Endothelial cell of umbilical vein (primary cell): ENCODE measurements around the gene MTARC1. TPM values are rescaled to one million over a fixed set of nuclear protein-coding genes. Genes with fewer than 3 reads are reported as not detected.

Experiments
- BruUV-seq: library from RNA; stranded (reverse); fragments of 400-500 nt; replicated peaks from 2 replicates; lab custom pipeline; 2021; lab: Mats Ljungman, UMichigan
- CTCF ChIA-PET: fragments of 300-600, 350-600 bp; sonication (Branson Sonifier 250); formaldehyde crosslinking; loops from one replicate; lab custom pipeline; 2021; ENCODE audit warnings: antibody characterized with exemption, inconsistent platforms; lab: Charles Lee
- POLR2A ChIA-PET: fragments of 300-600, 350-600 bp; sonication (Branson Sonifier 250); formaldehyde crosslinking; loops from one replicate; lab custom pipeline; 2021; ENCODE audit warnings: antibody characterized with exemption, inconsistent platforms; lab: Charles Lee
- DNase-seq: peaks from one replicate; pipeline ENCODE4 v3.0.0-alpha.2; 2011; ENCODE audit warnings: low read depth, low spot score
- FAIRE-seq: peaks from 2 replicates; lab custom pipeline; 2011; peaks lifted over from hg19 to GRCh38; lab: Jason Lieb, UNC
- H2AFZ ChIP-seq: 2 replicates; pipeline ENCODE4 v1.6.0; 2012; ENCODE audit warnings: low read depth, low read length, control low read depth, inconsistent platforms
- H3K27ac ChIP-seq: 2 replicates; pipeline ENCODE4 v1.5.1; 2011; ENCODE audit warnings: low read depth, mild to moderate bottlenecking, control low read depth, low read length, moderate library complexity; ENCODE audit not compliant: insufficient read depth
- H3K27me3 ChIP-seq, 2 experiments: 2 replicates each; pipeline versions ENCODE4 v1.6.0 to v1.6.1; 2011; ENCODE audit warnings: low read length in 2 of 2, mixed read lengths in 1 of 2; ENCODE audit not compliant: control insufficient read depth in 2 of 2, insufficient read depth in 2 of 2
- H3K36me3 ChIP-seq, 2 experiments: 2 replicates in 1 of 2; 3 replicates in 1 of 2; pipeline ENCODE4 v1.5.1; 2011; ENCODE audit warnings: low read length in 2 of 2, mild to moderate bottlenecking in 1 of 2, moderate library complexity in 1 of 2; ENCODE audit not compliant: control insufficient read depth in 2 of 2, insufficient read depth in 2 of 2; ENCODE audit errors: extremely low read depth in 1 of 2
- H3K4me1 ChIP-seq: 3 replicates; pipeline ENCODE4 v1.5.1; 2011; ENCODE audit warnings: mild to moderate bottlenecking, low read length; ENCODE audit not compliant: control insufficient read depth, insufficient read depth; ENCODE audit errors: extremely low read depth
- H3K4me2 ChIP-seq: 2 replicates; pipeline ENCODE4 v1.6.1; 2011; ENCODE audit warnings: low read length, control low read depth, mixed read lengths; ENCODE audit not compliant: insufficient read depth
- H3K4me3 ChIP-seq, 3 experiments: fragments of 200-600 bp in 1 of 3; sonication (generic), shearing (Covaris generic) in 1 of 3; replicated peaks in 1 of 3; 2 replicates each; pipeline ENCODE4 v1.5.1; 2011 to 2016; ENCODE audit warnings: control low read depth in 3 of 3, low read length in 3 of 3, mild to moderate bottlenecking in 2 of 3, inconsistent platforms in 1 of 3, low read depth in 1 of 3, moderate library complexity in 1 of 3; ENCODE audit not compliant: insufficient read depth in 1 of 3
- H3K79me2 ChIP-seq: 2 replicates; pipeline ENCODE4 v1.6.0; 2012; ENCODE audit warnings: low read length, inconsistent platforms; ENCODE audit not compliant: control insufficient read depth, insufficient read depth
- H3K9ac ChIP-seq: replicated peaks from 2 replicates; pipeline ENCODE3; 2011; ENCODE audit warnings: low read length, control low read depth; ENCODE audit not compliant: insufficient read depth; ENCODE audit errors: extremely low read depth
- H3K9me1 ChIP-seq: replicated peaks from 3 replicates; pipeline ENCODE4 v1.6.0; 2011; ENCODE audit warnings: mild to moderate bottlenecking, low read length; ENCODE audit not compliant: control insufficient read depth, insufficient read depth; ENCODE audit errors: extremely low read depth
- H3K9me3 ChIP-seq: replicated peaks from 2 replicates; pipeline ENCODE4 v1.5.1; 2012; ENCODE audit warnings: low read length, inconsistent platforms; ENCODE audit not compliant: control insufficient read depth, insufficient read depth
- H4K20me1 ChIP-seq: replicated peaks from 2 replicates; pipeline ENCODE3; 2011; ENCODE audit warnings: mild to moderate bottlenecking, low read length; ENCODE audit not compliant: control insufficient read depth, insufficient read depth; ENCODE audit errors: extremely low read depth
- EZH2 ChIP-seq: IDR thresholded peaks from 2 replicates; pipeline ENCODE4 v1.6.1; 2012; ENCODE audit warnings: borderline replicate concordance, low read depth, mild to moderate bottlenecking, moderate library complexity, low read length, inconsistent platforms; ENCODE audit not compliant: severe bottlenecking
- FOS ChIP-seq: IDR thresholded peaks from 2 replicates; pipeline ENCODE4 v1.6.1; 2011; ENCODE audit warnings: mild to moderate bottlenecking, low read length, moderate library complexity, borderline replicate concordance; ENCODE audit not compliant: insufficient read depth
- GATA2 ChIP-seq: IDR thresholded peaks from 2 replicates; pipeline ENCODE4 v1.7.0; 2011; ENCODE audit warnings: low read depth, mild to moderate bottlenecking, moderate library complexity, mixed read lengths, low read length; ENCODE audit not compliant: insufficient read length, insufficient read depth
- JUN ChIP-seq: IDR thresholded peaks from 2 replicates; pipeline ENCODE4 v1.6.1; 2011; ENCODE audit warnings: borderline replicate concordance, low read depth; ENCODE audit not compliant: insufficient read length, insufficient read depth
- MYC ChIP-seq: IDR thresholded peaks from one replicate; pipeline ENCODE4 v1.6.1; 2011; ENCODE audit warnings: mild to moderate bottlenecking, low read depth, low read length
- POLR2A ChIP-seq: IDR thresholded peaks from 2 replicates; pipeline ENCODE4 v1.6.1; 2012; ENCODE audit warnings: low read depth, mild to moderate bottlenecking, control low read depth, low read length
- POLR2AphosphoS5 ChIP-seq: IDR thresholded peaks from 2 replicates; pipeline ENCODE4 v1.6.1; 2012; ENCODE audit warnings: low read depth, mild to moderate bottlenecking, control low read depth, low read length, moderate library complexity; ENCODE audit not compliant: insufficient read depth
- dilution Hi-C: fragments of 300-500 bp; cut with MboI; formaldehyde crosslinking; loops from one replicate; pipeline ENCODE4 v1.15.0; 2019; ENCODE audit warnings: low sequenced_read_pairs; ENCODE audit not compliant: extremely low pct_ligation_motif_present
- intact Hi-C: fragments of 100-400 bp; cut with micrococcal nuclease; formaldehyde crosslinking; loops from one replicate; pipeline ENCODE4 v1.10.0; 2022
- polyA plus RNA-seq, 4 experiments: library from polyadenylated mRNA; depleted of rRNA in 3 of 4; stranded (reverse) in 3 of 4; unstranded in 1 of 4; fragments of >200 nt; gene quantifications; 2 replicates each; pipeline versions ENCODE4 v1.2.1 to v1.2.3, GENCODE V29; 2011 to 2012; ENCODE audit warnings: missing spikeins in 1 of 4
- total RNA-seq: library from RNA; stranded (reverse); gene quantifications from 2 replicates; pipeline ENCODE4 v1.2.3, GENCODE V29; 2021
- TF ChIP-seq, protein P1 (sequence below): IDR thresholded peaks from 2 replicates; pipeline ENCODE4 v1.6.1; 2011; ENCODE audit not compliant: insufficient read depth, insufficient read length
- TF ChIP-seq, protein P2 (sequence below), 2 donors: IDR thresholded peaks; 1 replicate in 1 of 2; 2 replicates in 1 of 2; pipeline ENCODE4 v1.5.1; 2011; ENCODE audit warnings: low read length in 2 of 2, mild to moderate bottlenecking in 2 of 2, moderate library complexity in 2 of 2, control low read depth in 1 of 2, inconsistent platforms in 1 of 2, low read depth in 1 of 2; ENCODE audit not compliant: insufficient read depth in 1 of 2; ENCODE audit errors: extremely low read depth in 1 of 2

MTARC1 gene
- total and polyA plus RNA-seq, 2 donors (not counting 3 experiments of a cell fraction or from before 2014, with no cell fraction given) = 0.43 to 3.5 TPM

DNA sequence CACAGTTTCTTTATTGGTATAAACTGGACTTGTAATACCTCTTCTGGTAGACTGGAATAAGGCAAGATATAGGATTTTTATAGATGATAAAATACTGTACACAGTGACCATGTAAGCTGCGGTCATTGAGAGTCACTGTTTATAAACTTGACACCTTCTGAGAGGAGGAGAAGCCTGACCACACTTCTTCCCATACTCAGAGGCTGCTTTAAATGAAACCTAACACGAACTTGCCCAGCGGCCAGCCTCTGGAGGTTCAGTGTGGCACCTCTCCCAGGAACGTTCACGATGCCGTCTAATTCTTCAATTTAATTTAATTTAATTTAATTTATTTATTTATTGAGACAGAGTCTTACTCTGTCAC is 22.5 kb downstream of the MTARC1 start:
- intact Hi-C loops (no loop called here), dilution Hi-C loops (no loop called here)
- Histone ChIP-seq H3K27ac (no peak overlapping the region), H3K36me3 (no peaks in the 10 kb centered on the region), H3K79me2 (no peaks in the 10 kb centered on the region), H3K9me3 (no peaks in the 10 kb centered on the region), H3K27me3 (peaks cover 6 to 11% of the 10 kb centered on the region in 2 experiments), H3K4me3 (no peak overlapping the region), H4K20me1 (no peaks in the 10 kb centered on the region), H3K9me1 (no peaks in the 10 kb centered on the region), H3K4me2 (no peak overlapping the region), H3K9ac (no peak overlapping the region), H2AFZ (no peak overlapping the region), H3K4me1 (peaks cover 8% of the 10 kb centered on the region)
- no peak for TF ChIP-seq MYC
- TF ChIP-seq EZH2 = no peak
- TF ChIP-seq POLR2A = no peak
- no peak for TF ChIP-seq JUN
- no peak for TF ChIP-seq FOS
- TF ChIP-seq, protein P1, sequence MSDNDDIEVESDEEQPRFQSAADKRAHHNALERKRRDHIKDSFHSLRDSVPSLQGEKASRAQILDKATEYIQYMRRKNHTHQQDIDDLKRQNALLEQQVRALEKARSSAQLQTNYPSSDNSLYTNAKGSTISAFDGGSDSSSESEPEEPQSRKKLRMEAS = no peak
- no peak for TF ChIP-seq GATA2
- no peak for TF ChIP-seq POLR2AphosphoS5
- TF ChIP-seq, protein P2, sequence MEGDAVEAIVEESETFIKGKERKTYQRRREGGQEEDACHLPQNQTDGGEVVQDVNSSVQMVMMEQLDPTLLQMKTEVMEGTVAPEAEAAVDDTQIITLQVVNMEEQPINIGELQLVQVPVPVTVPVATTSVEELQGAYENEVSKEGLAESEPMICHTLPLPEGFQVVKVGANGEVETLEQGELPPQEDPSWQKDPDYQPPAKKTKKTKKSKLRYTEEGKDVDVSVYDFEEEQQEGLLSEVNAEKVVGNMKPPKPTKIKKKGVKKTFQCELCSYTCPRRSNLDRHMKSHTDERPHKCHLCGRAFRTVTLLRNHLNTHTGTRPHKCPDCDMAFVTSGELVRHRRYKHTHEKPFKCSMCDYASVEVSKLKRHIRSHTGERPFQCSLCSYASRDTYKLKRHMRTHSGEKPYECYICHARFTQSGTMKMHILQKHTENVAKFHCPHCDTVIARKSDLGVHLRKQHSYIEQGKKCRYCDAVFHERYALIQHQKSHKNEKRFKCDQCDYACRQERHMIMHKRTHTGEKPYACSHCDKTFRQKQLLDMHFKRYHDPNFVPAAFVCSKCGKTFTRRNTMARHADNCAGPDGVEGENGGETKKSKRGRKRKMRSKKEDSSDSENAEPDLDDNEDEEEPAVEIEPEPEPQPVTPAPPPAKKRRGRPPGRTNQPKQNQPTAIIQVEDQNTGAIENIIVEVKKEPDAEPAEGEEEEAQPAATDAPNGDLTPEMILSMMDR (IDR thresholded peaks at IDR 0.05; ENCODE audit: extremely low read depth in 1 of 2, insufficient read depth in 1 of 2, low read depth in 1 of 2, low read length in 2 of 2) = no peak
- ChIA-PET POLR2A (no interaction called here), CTCF (interaction anchor here (0.9 to 3.5 kb wide), 6 partner anchors 19 to 1646 kb away, joined by 3 to 43 read pairs (median 24); no protein-coding TSS in a partner anchor)
- DNase-seq = no peak
- no peak for FAIRE-seq
- BruUV-seq = no TSS peak
